T-helper 1 cell treated with Interleukin-12 subunit alpha and Interleukin-12 subunit beta and Interleukin-4 antibody, amounts not matched to agents 30 μg/mL and 1 μg/mL, for 36 hours (primary cell): ENCODE results near the gene MAGEA12.
"Not testable (repeated sequence)": the region's sequence is repeated elsewhere in the genome, so short reads cannot be mapped to it uniquely, and the experiment has no call there.

Source experiments
- H3K27ac Mint-ChIP-seq: one replicate; pipeline ENCODE4 v1.8.0; 2021; ENCODE audit warnings: mild to moderate bottlenecking, mixed read lengths
- H3K27me3 Mint-ChIP-seq: one replicate; pipeline ENCODE4 v1.8.0; 2021; ENCODE audit warnings: low read depth, mixed read lengths
- H3K36me3 Mint-ChIP-seq: one replicate; pipeline ENCODE4 v1.8.0; 2021; ENCODE audit warnings: low read depth, mixed read lengths
- H3K4me1 Mint-ChIP-seq: one replicate; pipeline ENCODE4 v1.8.0; 2021; ENCODE audit warnings: low read depth, mixed read lengths
- H3K4me3 Mint-ChIP-seq: one replicate; pipeline ENCODE4 v1.8.0; 2021; ENCODE audit warnings: mild to moderate bottlenecking, moderate library complexity, mixed read lengths
- H3K9me3 Mint-ChIP-seq: one replicate; pipeline ENCODE4 v1.8.0; 2021; ENCODE audit warnings: mixed read lengths

MAGEA12 gene

GRCh38 chrX:152733261-152733975 is at the start of gene MAGEA12, which contains the start of gene CSAG1:
MAGEA12 (plus strand) TSS chrX:152733757; CDS start chrX:152736162, 2,405 bp downstream.
CSAG1 (minus strand) TSS chrX:152733721; CDS start chrX:152732460, 1,261 bp downstream.
- H3K9me3 Mint-ChIP-seq = no peaks in the 10 kb centered on the region
- no peaks in the 10 kb centered on the region for H3K27me3 Mint-ChIP-seq
- H3K36me3 Mint-ChIP-seq = no peaks in the 10 kb centered on the region
- H3K27ac Mint-ChIP-seq = no peak within 1 kb of the TSS
- H3K4me1 Mint-ChIP-seq = peaks cover 3% of the 10 kb centered on the region
- no peak within 1 kb of the TSS for H3K4me3 Mint-ChIP-seq

DNA sequence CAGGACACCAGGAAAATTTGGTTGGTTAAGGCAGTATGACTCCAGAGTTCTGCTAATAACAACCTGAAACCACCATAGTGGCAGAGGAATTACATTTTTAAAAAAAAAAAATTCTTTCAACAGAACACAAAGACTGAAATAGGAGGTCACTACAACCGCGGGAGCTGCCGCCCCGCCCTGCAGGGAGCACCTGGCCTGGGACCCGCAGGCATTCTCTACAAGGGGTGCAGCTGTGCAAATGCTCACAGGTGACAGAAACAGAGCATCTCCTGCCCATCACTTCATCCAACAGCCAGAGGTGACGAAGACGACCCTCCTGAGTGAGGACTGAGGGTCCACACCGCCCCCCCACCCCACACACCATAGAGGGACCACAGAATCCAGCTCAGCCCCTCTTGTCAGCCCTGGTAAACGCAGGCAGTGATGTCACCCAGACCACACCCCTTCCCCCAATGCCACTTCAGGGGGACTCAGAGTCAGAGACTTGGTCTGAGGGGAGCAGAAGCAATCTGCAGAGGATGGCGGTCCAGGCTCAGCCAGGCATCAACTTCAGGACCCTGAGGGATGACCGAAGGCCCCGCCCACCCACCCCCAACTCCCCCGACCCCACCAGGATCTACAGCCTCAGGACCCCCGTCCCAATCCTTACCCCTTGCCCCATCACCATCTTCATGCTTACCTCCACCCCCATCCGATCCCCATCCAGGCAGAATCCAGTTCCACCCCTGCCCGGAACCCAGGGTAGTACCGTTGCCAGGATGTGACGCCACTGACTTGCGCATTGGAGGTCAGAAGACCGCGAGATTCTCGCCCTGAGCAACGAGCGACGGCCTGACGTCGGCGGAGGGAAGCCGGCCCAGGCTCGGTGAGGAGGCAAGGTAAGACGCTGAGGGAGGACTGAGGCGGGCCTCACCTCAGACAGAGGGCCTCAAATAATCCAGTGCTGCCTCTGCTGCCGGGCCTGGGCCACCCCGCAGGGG is 35.3 kb upstream of the MAGEA12 start, which contains the start of gene MAGEA3:
MAGEA3 (plus strand) TSS at position 843 of the 980 bp plus-strand sequence. CDS start 2,039 bp downstream, outside the sequence.
- H3K4me3 Mint-ChIP-seq, H3K4me1 Mint-ChIP-seq, H3K36me3 Mint-ChIP-seq, H3K27ac Mint-ChIP-seq, H3K9me3 Mint-ChIP-seq, H3K27me3 Mint-ChIP-seq: not testable (repeated sequence)

- not testable (repeated sequence) for H3K9me3 Mint-ChIP-seq, H3K4me1 Mint-ChIP-seq, H3K27ac Mint-ChIP-seq, H3K27me3 Mint-ChIP-seq, H3K36me3 Mint-ChIP-seq, H3K4me3 Mint-ChIP-seq
Measured at GRCh38 chrX:152700390-152700789, 33.2 kb upstream of the MAGEA12 start.

- H3K9me3 Mint-ChIP-seq, H3K4me3 Mint-ChIP-seq, H3K4me1 Mint-ChIP-seq, H3K27me3 Mint-ChIP-seq, H3K27ac Mint-ChIP-seq, H3K36me3 Mint-ChIP-seq: not testable (repeated sequence)
Measured at GRCh38 chrX:152706500-152706899, 27.1 kb upstream of the MAGEA12 start.

- H3K27me3 Mint-ChIP-seq, H3K9me3 Mint-ChIP-seq, H3K36me3 Mint-ChIP-seq, H3K27ac Mint-ChIP-seq, H3K4me1 Mint-ChIP-seq, H3K4me3 Mint-ChIP-seq: not testable (repeated sequence)
Measured at GRCh38 chrX:152709173-152709572, 24.4 kb upstream of the MAGEA12 start, which contains the start of gene CSAG2. CSAG2 (minus strand) TSS chrX:152709273; CDS start chrX:152709112, 161 bp downstream.

DNA sequence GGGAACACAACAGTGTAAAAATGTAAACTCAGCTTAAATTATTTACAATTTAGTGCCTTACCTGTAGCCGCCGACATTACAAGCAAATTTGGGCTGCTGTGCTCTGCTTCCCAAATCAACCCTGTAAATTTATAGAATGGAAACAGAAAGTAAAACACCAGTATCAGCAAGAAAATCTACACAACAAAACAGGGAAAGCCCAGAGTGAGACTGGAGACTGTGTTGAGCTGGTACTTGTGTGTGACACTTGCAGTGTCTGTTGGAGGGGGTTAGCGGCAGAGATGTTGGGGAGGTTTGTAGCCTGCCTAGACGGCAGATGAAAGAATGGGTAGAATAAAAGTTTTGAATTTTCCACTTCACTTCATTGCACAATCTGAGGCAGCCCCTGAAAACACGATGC is 20.4 kb upstream of the MAGEA12 start:
- not testable (repeated sequence) for H3K27ac Mint-ChIP-seq, H3K36me3 Mint-ChIP-seq, H3K9me3 Mint-ChIP-seq, H3K4me3 Mint-ChIP-seq, H3K4me1 Mint-ChIP-seq, H3K27me3 Mint-ChIP-seq

- H3K27ac Mint-ChIP-seq, H3K27me3 Mint-ChIP-seq, H3K4me1 Mint-ChIP-seq, H3K4me3 Mint-ChIP-seq, H3K9me3 Mint-ChIP-seq, H3K36me3 Mint-ChIP-seq: not testable (repeated sequence)
Measured at GRCh38 chrX:152713815-152714787, 19.5 kb upstream of the MAGEA12 start, which contains the start of gene MAGEA2B. MAGEA2B (plus strand) TSS chrX:152714628; CDS start chrX:152717107, 2,479 bp downstream.

DNA sequence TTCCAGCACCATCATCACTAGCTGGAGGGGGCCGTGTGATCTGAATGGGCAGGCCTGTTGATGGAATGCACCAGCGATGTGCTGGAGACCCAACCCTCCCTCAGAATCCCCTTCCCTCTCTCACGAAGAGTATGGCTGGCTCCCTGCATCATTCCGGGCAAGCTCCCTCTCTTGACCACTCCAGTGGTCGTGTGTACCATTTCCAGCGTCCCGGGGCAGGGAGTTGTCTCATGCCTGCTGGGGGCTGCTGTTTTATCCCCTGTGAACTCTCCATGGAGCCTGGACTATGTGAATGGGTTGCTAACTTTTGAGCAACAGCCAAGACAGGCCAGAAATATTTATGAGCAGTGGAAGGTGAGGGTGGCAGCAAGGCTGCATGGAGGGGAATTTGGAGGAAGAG is 8.1 kb upstream of the MAGEA12 start:
- H3K36me3 Mint-ChIP-seq = no peaks in the 10 kb centered on the region
- no peaks in the 10 kb centered on the region for H3K9me3 Mint-ChIP-seq
- no peak overlapping the region for H3K27ac Mint-ChIP-seq
- H3K27me3 Mint-ChIP-seq = peaks cover 5% of the 10 kb centered on the region
- no peak overlapping the region for H3K4me3 Mint-ChIP-seq
- H3K4me1 Mint-ChIP-seq = no peaks in the 10 kb centered on the region

- not testable (repeated sequence) for H3K4me1 Mint-ChIP-seq, H3K4me3 Mint-ChIP-seq, H3K27me3 Mint-ChIP-seq, H3K27ac Mint-ChIP-seq, H3K36me3 Mint-ChIP-seq, H3K9me3 Mint-ChIP-seq
Measured at GRCh38 chrX:152734143-152734858, 744 bp downstream of the MAGEA12 start.

DNA sequence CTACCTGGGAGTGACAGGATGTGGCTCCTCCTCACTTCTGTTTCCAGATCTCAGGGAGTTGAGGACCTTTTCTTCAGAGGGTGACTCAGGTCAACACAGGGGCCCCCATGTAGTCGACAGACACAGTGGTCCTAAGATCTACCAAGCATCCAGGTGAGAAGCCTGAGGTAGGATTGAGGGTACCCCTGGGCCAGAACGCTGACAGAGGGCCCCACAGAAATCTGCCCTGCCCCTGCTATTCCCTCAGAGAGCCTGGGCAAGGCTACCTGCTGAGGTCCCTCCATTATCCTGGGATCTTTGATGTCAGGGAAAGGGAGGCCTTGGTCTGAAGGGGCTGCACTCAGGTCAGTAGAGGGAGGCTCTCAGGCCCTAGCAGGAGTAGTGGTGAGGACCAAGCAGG is 1.5 kb downstream of the MAGEA12 start:
- H3K4me1 Mint-ChIP-seq = peaks cover 3% of the 10 kb centered on the region

DNA sequence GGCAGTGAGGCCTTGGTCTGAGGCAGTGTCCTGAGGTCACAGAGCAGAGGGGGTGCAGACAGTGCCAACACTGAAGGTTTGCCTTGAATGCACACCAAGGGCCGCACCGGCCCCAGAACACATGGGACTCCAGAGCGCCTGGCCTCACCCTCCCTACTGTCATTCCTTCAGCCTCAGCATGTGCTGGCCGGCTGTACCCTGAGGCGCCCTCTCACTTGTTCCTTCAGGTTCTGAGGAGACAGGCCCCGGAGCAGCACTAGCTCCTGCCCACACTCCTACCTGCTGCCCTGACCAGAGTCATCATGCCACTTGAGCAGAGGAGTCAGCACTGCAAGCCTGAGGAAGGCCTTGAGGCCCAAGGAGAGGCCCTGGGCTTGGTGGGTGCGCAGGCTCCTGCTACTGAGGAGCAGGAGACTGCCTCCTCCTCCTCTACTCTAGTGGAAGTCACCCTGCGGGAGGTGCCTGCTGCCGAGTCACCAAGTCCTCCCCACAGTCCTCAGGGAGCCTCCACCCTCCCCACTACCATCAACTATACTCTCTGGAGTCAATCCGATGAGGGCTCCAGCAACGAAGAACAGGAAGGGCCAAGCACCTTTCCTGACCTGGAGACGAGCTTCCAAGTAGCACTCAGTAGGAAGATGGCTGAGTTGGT is 2.4 kb downstream of the MAGEA12 start:
- Mint-ChIP-seq H3K27ac (no peak overlapping the region), H3K36me3 (no peaks in the 10 kb centered on the region), H3K9me3 (no peaks in the 10 kb centered on the region), H3K4me1 (peaks cover 3% of the 10 kb centered on the region), H3K27me3 (no peaks in the 10 kb centered on the region), H3K4me3 (no peak overlapping the region)

More for the DNA sequence above, 1.5 kb downstream of the MAGEA12 start:
- Mint-ChIP-seq H3K9me3 (no peaks in the 10 kb centered on the region), H3K27me3 (no peaks in the 10 kb centered on the region), H3K27ac (no peak overlapping the region), H3K4me3 (no peak overlapping the region), H3K36me3 (no peaks in the 10 kb centered on the region)

DNA sequence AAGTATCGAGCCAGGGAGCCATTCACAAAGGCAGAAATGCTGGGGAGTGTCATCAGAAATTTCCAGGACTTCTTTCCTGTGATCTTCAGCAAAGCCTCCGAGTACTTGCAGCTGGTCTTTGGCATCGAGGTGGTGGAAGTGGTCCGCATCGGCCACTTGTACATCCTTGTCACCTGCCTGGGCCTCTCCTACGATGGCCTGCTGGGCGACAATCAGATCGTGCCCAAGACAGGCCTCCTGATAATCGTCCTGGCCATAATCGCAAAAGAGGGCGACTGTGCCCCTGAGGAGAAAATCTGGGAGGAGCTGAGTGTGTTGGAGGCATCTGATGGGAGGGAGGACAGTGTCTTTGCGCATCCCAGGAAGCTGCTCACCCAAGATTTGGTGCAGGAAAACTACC is 3.0 kb downstream of the MAGEA12 start:
- not testable (repeated sequence) for H3K27ac Mint-ChIP-seq, H3K36me3 Mint-ChIP-seq, H3K27me3 Mint-ChIP-seq, H3K4me3 Mint-ChIP-seq, H3K9me3 Mint-ChIP-seq, H3K4me1 Mint-ChIP-seq

DNA sequence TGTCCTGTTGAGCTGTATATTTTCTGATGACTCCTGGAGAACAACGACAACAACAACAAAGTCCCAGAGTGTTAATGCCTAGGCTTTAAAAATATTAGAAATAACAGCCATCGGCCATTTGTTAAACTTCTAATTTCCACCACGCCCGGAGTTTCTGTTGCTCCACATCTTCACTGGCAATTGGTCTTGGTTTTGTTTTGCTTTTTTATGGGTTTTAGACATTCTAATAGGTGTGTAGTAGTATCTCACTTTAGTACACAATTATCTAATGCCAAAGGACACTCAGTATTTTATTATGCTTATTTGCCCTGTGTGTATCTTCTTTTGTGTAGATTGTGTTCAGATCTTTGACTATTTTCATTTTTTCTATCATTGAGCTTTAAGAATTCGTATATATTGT is 5.0 kb downstream of the MAGEA12 start:
- no peaks in the 10 kb centered on the region for H3K36me3 Mint-ChIP-seq
- no peaks in the 10 kb centered on the region for H3K4me1 Mint-ChIP-seq
- no peak overlapping the region for H3K4me3 Mint-ChIP-seq
- H3K9me3 Mint-ChIP-seq = no peaks in the 10 kb centered on the region
- no peaks in the 10 kb centered on the region for H3K27me3 Mint-ChIP-seq
- H3K27ac Mint-ChIP-seq = no peak overlapping the region
